Neutrophil (primary cell): Measurements from ENCODE around the gene ZNF629.

ENCODE experiments used
- H3K27ac ChIP-seq: fragments of 200-600 bp; sonication (generic); 2 replicates; pipeline ENCODE4 v1.5.1; 2016; ENCODE audit warnings: mild to moderate bottlenecking, moderate library complexity
- H3K27me3 ChIP-seq: fragments of 200-600 bp; sonication (generic); 2 replicates; pipeline ENCODE4 v1.6.0; 2016; ENCODE audit warnings: mild to moderate bottlenecking
- H3K36me3 ChIP-seq: fragments of 200-600 bp; sonication (generic); 2 replicates; pipeline ENCODE4 v1.5.1; 2017
- H3K4me1 ChIP-seq, 2 experiments: fragments of 200-600 bp in 1 of 2; sonication (generic) in 1 of 2; 1 replicate in 1 of 2; 2 replicates in 1 of 2; pipeline versions ENCODE4 v1.5.1 to v1.6.1; 2013 to 2016; ENCODE audit warnings: low read depth in 1 of 2, low read length in 1 of 2, mild to moderate bottlenecking in 1 of 2, moderate library complexity in 1 of 2; ENCODE audit not compliant: control insufficient read depth in 1 of 2, insufficient read depth in 1 of 2
- H3K4me3 ChIP-seq, 2 experiments: fragments of 200-600 bp in 1 of 2; sonication (generic) in 1 of 2; 1 replicate in 1 of 2; 2 replicates in 1 of 2; pipeline ENCODE4 v1.5.1; 2013 to 2016; ENCODE audit warnings: low read depth in 1 of 2, low read length in 1 of 2, mild to moderate bottlenecking in 1 of 2, moderate library complexity in 1 of 2
- H3K9me3 ChIP-seq: fragments of 200-600 bp; sonication (generic); 2 replicates; pipeline ENCODE4 v1.5.1; 2016
- TF ChIP-seq, protein P1 (sequence below): fragments of 200-600 bp; sonication (generic); IDR thresholded peaks from 2 replicates; pipeline ENCODE4 v1.5.1; 2016; ENCODE audit warnings: antibody characterized with exemption

The ZNF629 gene

GRCh38 chr16:30778549-30779244 lies 8.3 kb downstream of the ZNF629 start:
- Histone ChIP-seq H3K36me3 (peaks cover 31% of the 10 kb centered on the region), H3K9me3 (no peaks in the 10 kb centered on the region), H3K4me1 (peaks cover 43 to 47% of the 10 kb centered on the region in 2 experiments), H3K4me3 (no peak overlapping the region), H3K27me3 (peaks cover 10% of the 10 kb centered on the region), H3K27ac (no peak overlapping the region)
- TF ChIP-seq, protein P1, sequence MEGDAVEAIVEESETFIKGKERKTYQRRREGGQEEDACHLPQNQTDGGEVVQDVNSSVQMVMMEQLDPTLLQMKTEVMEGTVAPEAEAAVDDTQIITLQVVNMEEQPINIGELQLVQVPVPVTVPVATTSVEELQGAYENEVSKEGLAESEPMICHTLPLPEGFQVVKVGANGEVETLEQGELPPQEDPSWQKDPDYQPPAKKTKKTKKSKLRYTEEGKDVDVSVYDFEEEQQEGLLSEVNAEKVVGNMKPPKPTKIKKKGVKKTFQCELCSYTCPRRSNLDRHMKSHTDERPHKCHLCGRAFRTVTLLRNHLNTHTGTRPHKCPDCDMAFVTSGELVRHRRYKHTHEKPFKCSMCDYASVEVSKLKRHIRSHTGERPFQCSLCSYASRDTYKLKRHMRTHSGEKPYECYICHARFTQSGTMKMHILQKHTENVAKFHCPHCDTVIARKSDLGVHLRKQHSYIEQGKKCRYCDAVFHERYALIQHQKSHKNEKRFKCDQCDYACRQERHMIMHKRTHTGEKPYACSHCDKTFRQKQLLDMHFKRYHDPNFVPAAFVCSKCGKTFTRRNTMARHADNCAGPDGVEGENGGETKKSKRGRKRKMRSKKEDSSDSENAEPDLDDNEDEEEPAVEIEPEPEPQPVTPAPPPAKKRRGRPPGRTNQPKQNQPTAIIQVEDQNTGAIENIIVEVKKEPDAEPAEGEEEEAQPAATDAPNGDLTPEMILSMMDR: no peak

DNA sequence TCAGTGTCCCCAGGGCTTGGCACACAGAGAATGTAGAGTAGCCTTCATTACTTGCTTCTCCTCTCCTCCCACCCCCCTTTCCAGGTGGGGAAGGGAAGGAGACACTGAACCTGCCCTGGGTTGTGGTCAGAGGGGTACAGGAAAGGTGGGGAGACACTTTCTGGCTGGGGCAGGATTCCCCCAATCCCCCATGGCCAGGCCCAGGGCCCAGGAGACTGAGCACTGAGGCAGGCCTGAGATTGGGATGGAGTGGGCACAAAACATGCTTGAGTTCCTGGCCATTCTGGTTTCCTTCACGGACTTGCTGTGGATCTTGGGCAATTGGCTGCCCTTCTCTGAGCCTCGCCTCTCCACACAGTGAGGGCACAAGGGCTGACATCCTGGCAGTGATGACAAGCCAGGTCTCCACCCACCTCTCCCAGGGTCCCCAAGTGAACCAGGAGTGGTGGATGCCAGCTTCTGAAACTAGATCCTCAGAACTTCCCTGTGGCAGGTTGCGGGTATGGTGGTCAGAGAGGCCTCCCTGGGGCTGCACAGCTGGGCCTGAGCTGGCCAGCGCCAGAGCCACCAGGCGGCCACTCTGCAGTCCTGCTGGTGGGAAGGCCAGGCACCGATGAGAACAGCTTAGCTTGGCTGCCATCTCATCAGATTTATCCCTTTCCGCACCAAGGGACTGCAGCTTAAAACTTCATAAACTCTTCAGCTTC lies 9.3 kb downstream of the ZNF629 start:
- peaks cover 43 to 47% of the 10 kb centered on the region in 2 experiments for H3K4me1 ChIP-seq
- no peak overlapping the region for H3K4me3 ChIP-seq
- TF ChIP-seq, protein P1: no peak
- peaks cover 31% of the 10 kb centered on the region for H3K36me3 ChIP-seq
- H3K27ac ChIP-seq: no peak overlapping the region
- peaks cover 10% of the 10 kb centered on the region for H3K27me3 ChIP-seq
- H3K9me3 ChIP-seq: no peaks in the 10 kb centered on the region

GRCh38 chr16:30775392-30776188 lies 11.4 kb downstream of the ZNF629 start:
- TF ChIP-seq, protein P1: no peak
- peaks cover 46% of the 10 kb centered on the region for H3K36me3 ChIP-seq
- H3K27ac ChIP-seq: peak overlapping the region; percentile 38
- no peaks in the 10 kb centered on the region for H3K9me3 ChIP-seq
- H3K27me3 ChIP-seq: peaks cover 10% of the 10 kb centered on the region
- peaks cover 36 to 37% of the 10 kb centered on the region in 2 experiments for H3K4me1 ChIP-seq
- peak overlapping the region; percentile 48 to 58 for H3K4me3 ChIP-seq

DNA sequence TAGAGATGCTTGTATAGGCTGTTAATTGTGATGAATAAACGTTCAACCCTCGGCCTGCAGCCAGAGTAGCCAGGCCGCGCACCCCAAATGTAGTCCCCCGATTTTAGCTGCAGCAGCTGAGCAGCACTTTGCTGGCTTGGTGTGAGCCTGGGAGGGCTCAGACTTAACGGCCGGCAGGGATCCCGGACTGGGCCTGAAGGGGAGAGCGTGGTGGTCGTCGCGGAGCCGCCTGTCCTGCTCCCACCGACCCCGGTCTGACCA lies 11.9 kb downstream of the ZNF629 start:
- TF ChIP-seq, protein P1: no peak
- Histone ChIP-seq H3K4me1 (peaks cover 31 to 32% of the 10 kb centered on the region in 2 experiments), H3K9me3 (no peaks in the 10 kb centered on the region), H3K27ac (peak overlapping the region; percentile 38), H3K4me3 (peak overlapping the region; percentile 48 to 58), H3K36me3 (peaks cover 51% of the 10 kb centered on the region), H3K27me3 (peaks cover 10% of the 10 kb centered on the region)

GRCh38 chr16:30774367-30775130 lies 12.5 kb downstream of the ZNF629 start:
- H3K9me3 ChIP-seq: no peaks in the 10 kb centered on the region
- peak overlapping the region; percentile 48 to 58 for H3K4me3 ChIP-seq
- peaks cover 10% of the 10 kb centered on the region for H3K27me3 ChIP-seq
- TF ChIP-seq, protein P1: no peak
- peaks cover 26% of the 10 kb centered on the region in 2 experiments for H3K4me1 ChIP-seq
- H3K36me3 ChIP-seq: peaks cover 56% of the 10 kb centered on the region
- H3K27ac ChIP-seq: peak overlapping the region; percentile 38
